ENCODE data around the gene MGAT5B. TPM values are rescaled to one million over a fixed set of nuclear protein-coding genes. Genes with fewer than 3 reads are reported as not detected.
A peak's percentile ranks its signal among the peaks of the same experiment; 100 is the strongest.
"Not testable (repeated sequence)": the region's sequence is repeated elsewhere in the genome, so short reads cannot be mapped to it uniquely, and the experiment has no call there.

MGAT5B gene
- total RNA-seq, 1 donor from 2014 or later = 0.40 TPM

- no peak for DNase-seq (ENCODE audit: extremely low spot score, unreplicated experiment)
- peaks cover 5% of the 10 kb centered on the region for H3K4me1 Mint-ChIP-seq (ENCODE audit: unreplicated experiment)
- peaks cover 27% of the 10 kb centered on the region for H3K27me3 Mint-ChIP-seq (ENCODE audit: unreplicated experiment)
- no peak overlapping the region for H3K4me3 Mint-ChIP-seq (ENCODE audit: unreplicated experiment)
- H3K36me3 Mint-ChIP-seq (ENCODE audit: unreplicated experiment) = no peaks in the 10 kb centered on the region
- H3K9me3 Mint-ChIP-seq (ENCODE audit: unreplicated experiment) = no peaks in the 10 kb centered on the region
- TF ChIP-seq, protein P1, sequence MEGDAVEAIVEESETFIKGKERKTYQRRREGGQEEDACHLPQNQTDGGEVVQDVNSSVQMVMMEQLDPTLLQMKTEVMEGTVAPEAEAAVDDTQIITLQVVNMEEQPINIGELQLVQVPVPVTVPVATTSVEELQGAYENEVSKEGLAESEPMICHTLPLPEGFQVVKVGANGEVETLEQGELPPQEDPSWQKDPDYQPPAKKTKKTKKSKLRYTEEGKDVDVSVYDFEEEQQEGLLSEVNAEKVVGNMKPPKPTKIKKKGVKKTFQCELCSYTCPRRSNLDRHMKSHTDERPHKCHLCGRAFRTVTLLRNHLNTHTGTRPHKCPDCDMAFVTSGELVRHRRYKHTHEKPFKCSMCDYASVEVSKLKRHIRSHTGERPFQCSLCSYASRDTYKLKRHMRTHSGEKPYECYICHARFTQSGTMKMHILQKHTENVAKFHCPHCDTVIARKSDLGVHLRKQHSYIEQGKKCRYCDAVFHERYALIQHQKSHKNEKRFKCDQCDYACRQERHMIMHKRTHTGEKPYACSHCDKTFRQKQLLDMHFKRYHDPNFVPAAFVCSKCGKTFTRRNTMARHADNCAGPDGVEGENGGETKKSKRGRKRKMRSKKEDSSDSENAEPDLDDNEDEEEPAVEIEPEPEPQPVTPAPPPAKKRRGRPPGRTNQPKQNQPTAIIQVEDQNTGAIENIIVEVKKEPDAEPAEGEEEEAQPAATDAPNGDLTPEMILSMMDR (IDR thresholded peaks at IDR 0.05) = no peak
- no peak overlapping the region for H3K27ac Mint-ChIP-seq (ENCODE audit: unreplicated experiment)
Measured at GRCh38 chr17:76834870-76835269, 33.3 kb upstream of the MGAT5B start.

GRCh38 chr17:76840443-76840767 lies 27.8 kb upstream of the MGAT5B start:
- no peak overlapping the region for H3K27ac Mint-ChIP-seq (ENCODE audit: unreplicated experiment)
- TF ChIP-seq, protein P1 (IDR thresholded peaks at IDR 0.05) = no peak

DNA sequence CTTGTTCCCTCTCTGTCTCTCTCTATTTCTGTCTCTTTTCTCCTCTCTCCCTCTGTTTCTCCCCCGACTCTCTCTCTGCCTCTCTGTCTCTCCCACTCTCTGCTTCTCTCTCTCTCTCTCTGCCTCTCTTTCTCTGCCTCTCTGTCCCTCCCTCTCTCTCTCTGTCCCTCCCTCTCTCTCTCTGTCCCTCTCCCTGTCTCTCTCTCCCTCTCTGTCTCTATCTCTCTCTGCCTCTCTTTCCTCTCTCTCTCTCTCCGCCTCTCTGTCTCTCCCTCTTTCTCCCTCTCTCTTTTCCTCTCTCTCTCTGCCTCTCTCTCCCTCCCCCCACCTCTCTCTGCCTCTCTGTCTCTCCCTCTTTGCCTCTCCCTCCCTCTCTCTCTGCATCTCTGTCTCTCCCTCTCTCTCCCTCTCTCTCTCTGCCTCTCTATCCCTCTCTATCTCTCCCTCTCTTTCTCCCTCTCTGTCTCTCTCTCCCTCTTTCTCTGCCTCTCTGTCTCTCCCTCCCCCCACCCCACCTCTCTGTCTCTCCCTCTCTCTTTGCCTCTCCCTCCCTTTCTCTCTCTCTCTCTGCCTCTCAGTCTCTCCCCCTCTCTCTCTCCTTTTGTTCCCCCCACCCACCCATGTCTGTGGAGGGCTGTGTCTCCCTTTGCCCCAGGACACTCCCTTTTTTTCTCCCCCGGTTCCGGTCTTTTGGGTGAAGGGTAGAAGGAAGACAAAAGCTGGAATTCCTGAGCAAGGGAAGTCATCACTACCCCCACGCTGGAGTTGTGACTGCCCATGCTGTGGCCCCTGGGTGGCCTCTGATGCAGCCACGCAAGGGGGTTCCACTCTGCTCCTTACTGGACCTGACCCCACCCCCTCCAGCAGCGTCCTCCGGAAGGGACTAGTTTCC lies 27.1 kb upstream of the MGAT5B start:
- Mint-ChIP-seq H3K27ac (ENCODE audit: unreplicated experiment) (no peak overlapping the region), H3K9me3 (ENCODE audit: unreplicated experiment) (no peaks in the 10 kb centered on the region), H3K36me3 (ENCODE audit: unreplicated experiment) (no peaks in the 10 kb centered on the region), H3K4me1 (ENCODE audit: unreplicated experiment) (peaks cover 15% of the 10 kb centered on the region), H3K4me3 (ENCODE audit: unreplicated experiment) (no peak overlapping the region), H3K27me3 (ENCODE audit: unreplicated experiment) (peaks cover 50% of the 10 kb centered on the region)
- TF ChIP-seq, protein P1 (IDR thresholded peaks at IDR 0.05) = no peak
- DNase-seq (ENCODE audit: extremely low spot score, unreplicated experiment) = no peak

More at GRCh38 chr17:76840443-76840767, 27.8 kb upstream of the MGAT5B start:
- Mint-ChIP-seq H3K9me3 (ENCODE audit: unreplicated experiment) (no peaks in the 10 kb centered on the region), H3K4me3 (ENCODE audit: unreplicated experiment) (peak overlapping the region; percentile 45), H3K4me1 (ENCODE audit: unreplicated experiment) (peaks cover 15% of the 10 kb centered on the region), H3K27me3 (ENCODE audit: unreplicated experiment) (peaks cover 51% of the 10 kb centered on the region), H3K36me3 (ENCODE audit: unreplicated experiment) (no peaks in the 10 kb centered on the region)
- DNase-seq (ENCODE audit: extremely low spot score, unreplicated experiment) = no peak

DNA sequence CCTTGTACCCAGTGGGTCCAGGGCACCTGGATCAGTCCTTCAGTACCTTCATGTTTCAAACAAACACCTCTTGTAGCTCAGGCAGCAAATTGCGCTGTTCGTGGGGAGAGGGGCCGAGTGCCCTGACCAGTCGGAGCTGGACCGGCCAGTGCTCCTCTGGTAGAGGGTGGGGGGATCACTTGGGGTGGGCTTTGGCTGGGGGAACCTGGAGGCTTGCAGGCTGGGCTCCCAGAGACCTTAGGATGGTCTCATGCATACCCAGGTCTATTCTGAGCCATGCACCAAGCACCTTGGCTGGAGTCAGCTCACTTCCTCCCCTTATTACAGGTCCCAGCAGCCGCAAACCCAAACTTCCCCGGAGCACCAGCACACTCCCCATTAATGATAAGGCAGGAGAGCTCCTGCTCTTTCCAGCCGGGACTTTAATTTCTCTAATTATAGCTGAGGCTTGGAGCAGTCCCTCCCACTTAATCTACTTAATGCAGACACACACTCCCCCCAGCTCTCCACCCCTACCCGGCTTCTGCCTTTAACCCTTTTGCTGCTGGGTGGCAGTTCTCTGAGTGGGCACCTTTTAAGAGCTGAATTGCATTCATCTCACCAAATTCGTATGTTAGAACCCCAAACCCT lies 26.3 kb upstream of the MGAT5B start:
- no peak overlapping the region for H3K27ac Mint-ChIP-seq (ENCODE audit: unreplicated experiment)
- TF ChIP-seq, protein P1 (IDR thresholded peaks at IDR 0.05) = no peak
- H3K36me3 Mint-ChIP-seq (ENCODE audit: unreplicated experiment) = no peaks in the 10 kb centered on the region
- no peak overlapping the region for H3K4me3 Mint-ChIP-seq (ENCODE audit: unreplicated experiment)
- DNase-seq (ENCODE audit: extremely low spot score, unreplicated experiment) = no peak
- H3K27me3 Mint-ChIP-seq (ENCODE audit: unreplicated experiment) = peaks cover 56% of the 10 kb centered on the region
- no peaks in the 10 kb centered on the region for H3K9me3 Mint-ChIP-seq (ENCODE audit: unreplicated experiment)
- H3K4me1 Mint-ChIP-seq (ENCODE audit: unreplicated experiment) = peaks cover 15% of the 10 kb centered on the region

DNA sequence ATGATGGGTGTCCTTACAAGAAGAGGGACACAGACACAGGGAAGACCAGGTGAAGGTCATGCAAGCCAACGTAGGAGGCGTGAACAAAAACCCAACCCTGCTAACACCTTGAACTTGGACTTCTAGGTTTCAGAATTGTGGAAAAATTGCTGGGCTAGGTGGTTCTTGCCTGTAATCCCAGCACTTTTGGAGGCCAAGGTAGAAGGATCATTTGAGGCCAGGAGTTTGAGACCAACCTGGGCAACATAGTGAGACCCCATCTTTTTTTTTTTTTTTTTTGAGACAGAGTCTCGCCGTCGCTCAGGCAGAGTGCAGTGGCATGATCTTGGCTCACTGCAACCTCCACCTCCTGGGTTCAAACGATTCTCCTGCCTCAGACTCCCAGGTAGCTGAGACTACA lies 25.1 kb upstream of the MGAT5B start:
- peaks cover 15% of the 10 kb centered on the region for H3K4me1 Mint-ChIP-seq (ENCODE audit: unreplicated experiment)
- H3K36me3 Mint-ChIP-seq (ENCODE audit: unreplicated experiment); H3K27ac Mint-ChIP-seq (ENCODE audit: unreplicated experiment); H3K4me3 Mint-ChIP-seq (ENCODE audit: unreplicated experiment); H3K9me3 Mint-ChIP-seq (ENCODE audit: unreplicated experiment); DNase-seq (ENCODE audit: extremely low spot score, unreplicated experiment): not testable (repeated sequence)
- H3K27me3 Mint-ChIP-seq (ENCODE audit: unreplicated experiment) = peaks cover 60% of the 10 kb centered on the region

All from osteocyte (in vitro differentiated cells).